ENCODE results near the gene EXOC6B.
"Not testable (repeated sequence)": the region's sequence is repeated elsewhere in the genome, so short reads cannot be mapped to it uniquely, and the experiment has no call there.

Gene EXOC6B

GRCh38 chr2:72583836-72584235, 242.0 kb downstream of the EXOC6B start:
- not testable (repeated sequence) for DNase-seq

DNA sequence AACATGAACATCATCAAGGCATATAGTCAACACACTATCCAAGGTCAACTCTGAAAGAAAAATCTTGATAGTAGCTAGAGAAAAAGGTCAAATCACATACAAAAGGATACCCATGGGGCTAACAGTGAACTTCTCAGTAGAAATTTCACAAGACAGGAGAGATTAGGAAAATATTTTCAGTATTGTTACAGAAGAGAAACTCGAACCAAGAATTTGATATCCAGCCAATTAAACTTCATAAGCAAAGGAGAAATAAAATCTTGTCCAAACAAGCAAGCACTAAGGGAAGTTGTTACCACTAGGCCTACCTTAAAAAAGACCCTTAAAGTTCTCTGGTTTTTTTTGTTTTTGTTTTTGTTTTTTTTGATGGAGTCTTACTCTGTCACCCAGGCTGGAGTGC, 242.5 kb downstream of the EXOC6B start:
- DNase-seq = no peak

DNA sequence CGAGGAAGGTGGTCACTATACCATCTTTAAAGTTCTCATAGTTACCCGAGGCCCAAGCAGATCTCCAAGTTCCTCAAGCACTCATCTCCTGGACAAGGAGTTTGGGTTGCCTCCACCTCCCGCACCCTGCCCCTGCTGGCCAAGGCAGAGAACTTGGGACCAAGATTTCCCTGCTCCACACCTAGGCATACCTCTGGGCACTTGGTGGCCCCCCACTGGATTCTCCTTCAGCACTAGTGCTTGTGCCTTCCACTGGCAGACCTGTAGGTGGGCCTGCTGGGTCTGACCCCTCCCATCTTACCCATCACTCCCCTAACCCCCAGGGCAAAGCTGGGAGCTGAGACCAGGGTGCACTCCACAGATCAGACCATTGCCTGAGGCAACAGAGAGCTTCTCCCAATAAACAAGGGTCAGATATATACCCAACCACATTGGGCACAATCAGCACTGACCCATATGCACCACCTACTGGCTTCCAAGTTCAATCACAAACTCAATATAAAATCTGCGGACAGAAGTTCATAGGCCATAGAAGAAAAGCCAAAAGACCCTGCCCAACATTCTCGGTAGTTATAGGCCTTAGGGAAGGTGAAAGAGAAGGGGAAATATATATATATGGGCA, 244.2 kb downstream of the EXOC6B start:
- DNase-seq = no peak

- DNase-seq = peak in 1 of 2 experiments; percentile 47
Observed at GRCh38 chr2:72579591-72580180, 246.1 kb downstream of the EXOC6B start.

DNA sequence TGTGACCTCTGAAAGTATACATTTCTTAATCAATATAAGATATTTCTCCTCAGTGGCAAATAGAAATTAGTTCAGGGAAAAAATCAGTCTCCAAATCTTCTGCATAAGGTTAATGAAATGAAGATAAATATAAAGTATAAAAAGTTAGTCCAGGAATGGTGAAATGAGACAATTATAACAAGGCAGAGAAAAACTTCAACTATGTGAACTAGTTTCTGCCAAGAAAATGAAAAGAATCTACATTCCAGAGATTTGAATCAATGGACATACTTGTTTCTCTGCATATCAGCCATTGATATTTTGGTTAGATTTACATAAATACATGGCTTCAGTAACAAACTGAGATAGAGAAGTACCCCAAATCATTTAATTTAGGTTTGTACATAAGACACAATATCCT, 249.0 kb downstream of the EXOC6B start:
- no peak for DNase-seq

DNA sequence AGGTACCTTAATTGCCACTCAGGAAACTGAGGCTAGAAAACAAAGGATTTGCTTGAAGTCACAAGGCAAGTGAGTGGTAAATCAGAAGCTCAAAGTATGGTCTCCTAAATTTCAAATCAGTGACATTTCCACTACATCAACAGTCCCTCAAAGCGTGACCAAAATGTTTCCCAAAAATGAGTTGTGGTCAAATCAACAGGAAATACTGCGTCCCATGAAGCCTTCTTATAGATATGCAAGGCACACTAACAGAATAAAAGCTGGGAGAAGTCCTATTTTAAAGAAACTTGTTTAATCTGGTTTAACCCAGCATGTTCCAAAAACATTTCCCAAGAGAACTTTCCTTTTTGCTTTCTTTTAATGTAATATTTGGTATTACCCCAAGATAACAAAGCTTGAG, 249.4 kb downstream of the EXOC6B start:
- DNase-seq = no peak

DNA sequence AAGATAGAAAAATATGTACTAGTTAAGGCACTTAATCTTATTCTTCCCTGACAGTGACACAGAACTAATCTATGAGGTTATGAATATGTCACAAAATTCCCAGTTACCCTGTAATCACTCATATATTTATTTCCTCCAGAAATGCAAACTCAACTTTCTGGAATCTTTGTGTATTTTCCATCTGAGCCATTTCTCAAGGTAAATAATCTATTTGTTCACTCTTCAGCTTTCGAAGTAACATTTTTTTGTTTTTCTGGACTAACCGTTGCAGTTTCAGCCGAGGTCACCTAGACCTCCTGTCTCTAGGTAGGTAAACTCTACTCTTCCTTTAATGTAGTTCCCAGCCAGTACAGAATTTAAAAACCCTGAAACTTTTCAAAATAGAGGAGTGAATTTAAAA, 250.9 kb downstream of the EXOC6B start:
- DNase-seq = no peak

GRCh38 chr2:72573232-72573631, 252.6 kb downstream of the EXOC6B start:
- DNase-seq = no peak

DNA sequence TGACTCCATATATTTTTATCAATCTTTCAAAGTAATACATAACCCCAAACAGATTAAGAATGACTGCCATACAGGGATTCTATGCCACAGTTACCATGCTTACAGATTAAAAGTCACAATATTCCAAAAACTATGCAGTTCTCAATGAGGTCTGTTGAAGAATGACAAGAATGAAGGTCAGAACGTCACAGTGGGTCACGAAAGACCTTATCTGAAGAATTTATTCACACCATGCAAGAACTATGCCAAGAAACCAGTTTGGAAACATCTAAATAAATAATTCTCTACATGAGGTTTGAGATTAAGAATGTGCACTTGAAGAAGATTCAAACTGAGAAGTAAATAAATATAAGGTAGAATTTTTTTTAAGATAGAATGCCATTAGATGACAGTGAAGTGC, 253.3 kb downstream of the EXOC6B start:
- DNase-seq = no peak

GRCh38 chr2:72570413-72570812, 255.4 kb downstream of the EXOC6B start:
- DNase-seq = no peak

DNA sequence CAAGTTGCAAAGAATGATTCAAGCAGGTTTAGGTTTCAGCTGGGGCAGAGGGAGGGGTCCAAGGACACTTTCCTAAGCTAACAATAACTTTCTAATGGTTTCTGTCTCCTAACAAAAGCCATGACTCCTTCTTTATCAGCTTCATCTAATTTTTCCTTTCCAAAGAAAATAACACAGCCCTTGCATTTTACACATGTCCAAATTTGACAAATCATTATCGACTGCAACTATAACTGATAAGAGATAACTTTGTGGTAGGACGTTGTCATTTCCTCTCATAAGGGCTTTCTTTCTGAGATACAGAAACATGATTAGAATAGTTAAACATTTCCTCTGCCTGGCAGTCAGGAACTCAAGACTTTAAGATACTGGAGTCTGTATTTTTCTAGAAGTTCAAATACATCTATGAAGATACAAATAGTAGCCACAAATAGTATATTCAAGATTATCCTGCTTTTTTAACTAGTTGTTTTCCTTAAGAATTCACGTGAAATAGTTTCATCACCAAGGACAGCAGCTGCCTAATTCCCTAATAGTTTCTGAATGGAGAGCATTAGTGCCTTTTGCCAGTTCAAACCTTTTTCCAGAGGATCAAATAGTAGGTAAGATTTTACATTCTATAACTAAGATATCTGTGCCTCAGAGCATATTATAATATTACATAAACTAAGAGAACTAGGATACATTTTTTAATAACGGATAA, 263.2 kb downstream of the EXOC6B start:
- DNase-seq = no peak

GRCh38 chr2:72561621-72562318, 264.1 kb downstream of the EXOC6B start:
- no peak for DNase-seq

DNA sequence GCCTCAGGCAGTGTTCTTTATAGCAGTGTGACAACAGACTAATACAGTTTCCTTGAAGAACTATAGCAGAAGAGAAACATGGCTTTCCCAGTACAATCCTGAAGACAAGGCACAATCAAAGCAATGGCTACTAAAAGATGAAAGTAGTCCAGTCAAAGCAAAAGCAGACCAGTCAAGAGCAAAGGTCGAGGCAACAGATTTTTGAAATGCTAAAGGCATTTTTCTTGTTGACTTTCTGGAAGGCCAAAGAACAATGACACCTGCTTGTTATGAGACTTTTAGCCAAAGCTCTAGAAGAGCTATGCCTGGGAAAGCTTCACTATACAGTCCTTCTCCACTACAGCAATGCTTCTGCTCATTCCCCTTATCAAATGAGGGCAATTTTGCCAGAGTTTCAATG, 269.9 kb downstream of the EXOC6B start:
- no peak for DNase-seq

DNA sequence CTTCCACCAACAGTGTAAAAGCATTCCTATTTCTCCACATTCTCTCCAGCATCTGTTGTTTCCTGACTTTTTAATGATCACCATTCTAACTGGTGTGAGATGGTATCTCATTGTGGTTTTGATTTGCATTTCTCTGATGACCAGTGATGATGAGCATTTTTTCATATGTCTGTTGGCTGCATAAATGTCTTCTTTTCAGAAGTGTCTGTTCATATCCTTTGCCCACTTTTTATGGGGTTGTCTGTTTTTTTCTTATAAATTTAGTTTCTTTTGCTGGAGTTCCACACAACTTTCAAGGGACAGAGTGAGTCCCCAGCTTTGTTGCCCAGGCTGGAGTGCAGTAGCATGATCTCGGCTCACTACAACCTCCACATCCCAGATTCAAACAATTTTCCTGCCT, 270.5 kb downstream of the EXOC6B start:
- DNase-seq = not testable (repeated sequence)

DNA sequence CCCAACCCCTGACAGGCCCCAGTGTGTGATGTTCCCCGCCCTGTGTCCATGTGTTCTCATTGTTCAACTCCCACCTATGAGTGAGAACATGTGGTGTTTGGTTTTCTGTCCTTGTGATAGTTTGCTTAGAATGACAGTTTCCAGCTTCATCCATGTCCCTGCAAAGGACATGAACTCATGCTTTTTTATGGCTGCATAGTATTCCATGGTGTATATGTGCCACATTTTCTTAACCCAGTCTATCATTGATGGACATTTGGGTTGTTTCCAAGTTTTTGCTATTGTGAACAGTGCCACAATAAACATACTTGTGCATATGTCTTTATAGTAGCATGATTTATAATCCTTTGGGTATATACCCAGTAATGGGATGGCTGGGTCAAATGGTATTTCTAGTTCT, 270.9 kb downstream of the EXOC6B start:
- not testable (repeated sequence) for DNase-seq

- no peak for DNase-seq
Observed at GRCh38 chr2:72554381-72554780, 271.5 kb downstream of the EXOC6B start.

DNA sequence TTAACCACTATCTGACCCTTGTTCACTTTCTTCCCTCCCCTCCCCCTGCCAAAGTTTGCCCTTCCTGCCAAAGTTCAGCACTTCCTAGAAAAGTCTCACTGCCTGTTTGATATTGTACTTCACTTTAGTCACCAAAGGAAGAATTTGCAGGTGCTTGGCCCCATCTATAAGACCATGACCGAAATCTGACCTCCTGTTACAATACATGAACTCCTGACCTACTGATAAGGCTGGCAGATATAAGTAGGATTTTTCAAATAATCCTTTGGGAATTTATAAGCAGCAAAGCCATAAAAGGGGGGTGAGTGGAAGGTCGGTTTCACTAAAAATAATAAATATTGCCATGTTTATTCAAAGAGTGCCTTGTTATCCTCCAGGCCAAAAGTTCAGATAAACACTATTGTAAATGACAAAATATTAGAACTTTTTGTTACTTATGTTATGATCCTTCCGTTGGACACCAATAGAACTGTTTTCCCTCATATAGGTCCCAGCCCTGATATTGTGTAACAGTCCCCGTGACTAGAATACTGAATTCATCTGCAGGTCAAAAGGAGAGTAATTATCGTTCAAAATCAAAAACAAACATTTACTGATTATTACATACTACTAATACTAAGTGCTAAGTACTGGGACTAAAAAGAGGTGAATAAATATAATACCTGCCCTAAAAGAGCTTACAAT, 277.6 kb downstream of the EXOC6B start:
- DNase-seq = no peak

DNA sequence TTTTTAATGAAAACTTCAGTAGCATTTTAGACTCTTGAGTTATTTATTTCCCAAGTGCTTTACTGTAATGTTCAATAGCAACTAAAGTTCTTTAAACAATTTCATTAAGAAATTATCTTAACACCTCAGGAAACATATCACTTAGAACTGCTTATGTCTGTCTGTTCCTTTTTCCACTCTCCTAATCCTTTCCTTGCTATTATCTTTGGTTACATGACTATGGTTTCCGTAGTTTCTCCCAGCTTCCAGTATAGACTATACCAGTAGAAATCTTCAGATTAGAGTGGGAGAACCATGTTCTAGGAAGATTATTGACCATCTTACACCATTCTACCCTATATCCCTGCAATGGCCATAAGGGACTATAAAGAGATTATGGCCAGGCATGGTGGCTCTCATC, 280.0 kb downstream of the EXOC6B start:
- no peak for DNase-seq

GRCh38 chr2:72544554-72544953, 281.3 kb downstream of the EXOC6B start:
- no peak for DNase-seq

GRCh38 chr2:72543497-72544216, 282.2 kb downstream of the EXOC6B start:
- no peak for DNase-seq

GRCh38 chr2:72539071-72539552, 286.7 kb downstream of the EXOC6B start:
- DNase-seq = no peak

GRCh38 chr2:72538486-72538885, 287.3 kb downstream of the EXOC6B start:
- DNase-seq = no peak
